NCI-H146 (cell line): Measurements from ENCODE around the gene TMEM219.

ENCODE experiments used
- DNase-seq: peaks from one replicate; lab custom pipeline; 2025; lab: John Stamatoyannopoulos, UW

The TMEM219 gene

DNA sequence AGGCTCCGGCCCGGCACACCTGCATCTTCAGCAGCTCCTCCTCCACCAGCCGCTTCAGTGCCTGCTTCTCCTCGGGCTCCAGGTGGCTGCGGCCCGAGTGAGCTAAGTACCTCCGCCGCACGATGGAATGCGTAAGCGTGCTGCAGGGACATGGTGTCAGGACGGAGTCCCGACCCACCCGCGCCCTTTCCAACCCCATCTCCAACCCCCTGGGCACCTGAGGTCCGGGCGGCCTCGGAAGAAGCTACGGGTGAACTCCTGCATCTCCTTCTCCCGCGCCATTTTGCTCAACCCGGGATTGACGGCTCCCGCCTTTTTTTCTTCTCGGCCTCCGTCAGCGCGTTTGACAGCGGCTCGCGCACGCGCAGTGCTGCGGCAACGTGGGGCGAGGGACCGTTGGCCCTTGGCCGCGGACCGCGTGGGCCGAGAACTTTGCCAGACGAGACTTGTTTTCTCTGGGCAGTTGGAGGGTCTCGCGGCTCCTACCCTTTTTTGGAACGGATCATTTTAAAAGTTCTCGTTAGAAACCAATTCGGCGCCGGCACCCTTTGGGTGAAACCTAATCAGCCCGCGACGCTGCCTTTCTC lies 33.5 kb downstream of the TMEM219 start, which contains the start of gene HIRIP3:
HIRIP3 (minus strand) TSS at position 294 of the 587 bp plus-strand sequence; CDS start at position 282, 12 bp downstream.
- peak; percentile 94 for DNase-seq

DNA sequence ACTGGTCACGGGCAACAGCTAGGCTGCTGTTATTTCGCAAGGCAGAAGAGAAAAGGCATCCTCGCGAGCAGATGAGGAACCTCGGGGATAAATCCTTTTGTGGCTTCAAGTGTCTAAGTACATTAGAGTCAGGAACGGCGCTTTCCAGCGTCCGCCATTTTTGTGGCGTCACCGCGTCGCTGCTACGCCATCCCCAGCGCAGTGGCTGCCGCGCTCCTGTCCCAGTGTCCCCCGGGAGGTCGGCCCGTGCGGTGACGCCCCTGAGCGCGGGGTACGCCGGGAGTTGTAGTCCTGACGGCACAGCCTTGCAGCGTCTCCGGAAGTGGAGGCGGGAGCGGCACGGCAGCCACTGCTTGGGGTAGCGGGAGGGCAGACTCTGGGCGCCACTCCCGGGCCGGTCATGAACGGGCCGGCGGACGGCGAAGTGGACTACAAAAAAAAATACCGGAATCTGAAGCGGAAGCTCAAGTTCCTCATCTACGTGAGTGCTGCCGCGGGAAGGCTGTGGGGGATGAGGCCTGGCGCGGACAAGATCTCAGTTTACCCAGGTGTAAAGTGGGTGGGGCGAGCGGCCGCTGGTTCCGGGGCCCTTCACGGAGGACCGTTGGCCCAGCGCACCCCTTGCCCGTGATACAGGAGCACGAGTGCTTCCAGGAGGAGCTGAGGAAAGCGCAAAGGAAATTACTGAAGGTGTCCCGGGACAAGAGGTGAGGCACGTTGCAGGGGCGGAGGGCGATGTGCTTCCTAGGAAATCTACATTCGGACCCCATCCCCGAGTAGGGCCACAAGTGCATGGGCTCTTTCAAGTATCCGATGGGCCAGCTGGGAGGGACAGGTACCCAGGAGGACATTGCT lies 34.3 kb downstream of the TMEM219 start, which contains the start of gene INO80E:
INO80E (plus strand) TSS at position 331 of the 855 bp plus-strand sequence; CDS start at position 401, 70 bp downstream.
- DNase-seq: peak; percentile 98

DNA sequence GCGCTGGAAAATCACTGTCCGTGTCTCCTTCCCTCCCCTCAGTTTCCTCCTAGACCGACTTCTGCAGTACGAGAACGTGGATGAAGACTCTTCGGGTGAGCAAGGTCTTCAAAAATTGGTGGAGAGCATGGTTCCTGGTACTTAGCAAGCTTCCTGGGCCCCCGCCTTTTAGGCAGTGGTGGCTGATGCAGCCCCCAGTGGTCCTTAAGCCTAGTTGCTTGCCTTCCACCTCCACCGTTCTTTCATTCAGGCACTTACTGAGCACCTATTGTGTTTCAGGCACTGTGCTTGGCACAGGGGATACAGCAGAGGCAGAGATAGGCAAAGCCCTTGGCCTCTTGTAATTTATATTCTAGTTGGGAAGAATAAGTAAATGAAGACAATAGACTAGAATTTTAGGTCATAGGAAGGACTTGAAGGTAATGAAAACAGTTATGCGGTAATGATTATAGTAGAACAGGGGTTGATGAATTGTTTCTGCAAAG lies 34.9 kb downstream of the TMEM219 start:
- no peak for DNase-seq

DNA sequence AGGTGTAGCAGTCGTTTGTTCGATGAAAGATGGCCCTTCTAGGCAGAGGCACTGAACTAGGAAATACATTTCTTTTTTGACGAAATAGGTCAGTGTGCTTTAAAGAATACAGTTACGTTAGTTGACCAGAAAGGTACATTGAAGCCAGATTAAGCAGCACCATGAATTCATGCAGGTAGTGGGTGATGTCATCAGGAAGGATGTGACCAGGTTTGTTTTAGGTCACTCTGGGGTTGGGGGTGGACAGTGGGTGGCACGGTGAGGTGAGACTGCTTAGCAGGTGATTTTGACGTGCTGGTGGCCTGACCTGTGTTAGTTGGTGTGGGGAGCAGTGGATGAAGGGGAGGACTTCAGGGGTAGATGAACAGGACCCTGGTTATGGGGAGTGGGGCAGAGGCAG lies 37.7 kb downstream of the TMEM219 start:
- no peak for DNase-seq

DNA sequence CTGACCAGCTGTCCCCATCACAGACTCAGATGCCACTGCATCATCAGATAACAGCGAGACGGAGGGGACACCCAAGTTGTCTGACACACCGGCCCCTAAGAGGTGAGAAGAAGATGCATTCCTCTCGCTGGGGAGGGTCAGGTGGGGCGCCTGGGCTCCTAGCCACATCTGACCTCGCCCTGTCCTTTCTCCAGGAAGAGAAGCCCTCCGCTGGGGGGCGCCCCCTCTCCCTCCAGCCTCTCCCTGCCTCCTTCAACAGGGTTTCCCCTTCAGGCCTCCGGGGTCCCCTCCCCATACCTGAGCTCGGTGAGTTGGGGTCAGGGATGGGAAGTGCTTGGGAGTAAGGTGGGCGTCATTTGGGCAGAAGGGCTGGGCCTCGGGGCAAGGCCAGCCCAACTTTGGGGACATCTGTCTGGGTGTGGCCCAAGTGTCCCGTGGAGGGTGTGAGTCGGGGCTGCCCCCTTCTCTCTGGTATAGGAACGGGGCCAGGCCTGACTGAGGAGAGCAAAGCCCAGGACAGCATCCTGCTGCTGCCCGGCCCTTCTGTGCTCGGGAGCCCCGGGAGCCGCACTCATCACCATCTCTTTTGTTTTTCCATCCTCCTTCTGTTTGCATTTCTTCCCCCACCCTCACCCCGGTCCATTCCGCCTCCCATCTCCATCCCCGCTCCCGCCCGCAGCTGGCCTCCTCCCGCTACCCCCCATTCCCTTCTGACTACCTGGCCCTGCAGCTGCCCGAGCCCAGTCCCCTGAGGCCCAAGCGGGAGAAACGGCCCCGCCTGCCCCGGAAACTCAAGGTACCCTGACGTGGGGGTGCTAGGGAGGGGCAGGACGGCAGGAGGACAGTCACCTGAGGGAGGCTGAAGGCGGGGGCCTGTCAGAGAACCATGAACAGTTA lies 39.1 kb downstream of the TMEM219 start:
- no peak for DNase-seq

DNA sequence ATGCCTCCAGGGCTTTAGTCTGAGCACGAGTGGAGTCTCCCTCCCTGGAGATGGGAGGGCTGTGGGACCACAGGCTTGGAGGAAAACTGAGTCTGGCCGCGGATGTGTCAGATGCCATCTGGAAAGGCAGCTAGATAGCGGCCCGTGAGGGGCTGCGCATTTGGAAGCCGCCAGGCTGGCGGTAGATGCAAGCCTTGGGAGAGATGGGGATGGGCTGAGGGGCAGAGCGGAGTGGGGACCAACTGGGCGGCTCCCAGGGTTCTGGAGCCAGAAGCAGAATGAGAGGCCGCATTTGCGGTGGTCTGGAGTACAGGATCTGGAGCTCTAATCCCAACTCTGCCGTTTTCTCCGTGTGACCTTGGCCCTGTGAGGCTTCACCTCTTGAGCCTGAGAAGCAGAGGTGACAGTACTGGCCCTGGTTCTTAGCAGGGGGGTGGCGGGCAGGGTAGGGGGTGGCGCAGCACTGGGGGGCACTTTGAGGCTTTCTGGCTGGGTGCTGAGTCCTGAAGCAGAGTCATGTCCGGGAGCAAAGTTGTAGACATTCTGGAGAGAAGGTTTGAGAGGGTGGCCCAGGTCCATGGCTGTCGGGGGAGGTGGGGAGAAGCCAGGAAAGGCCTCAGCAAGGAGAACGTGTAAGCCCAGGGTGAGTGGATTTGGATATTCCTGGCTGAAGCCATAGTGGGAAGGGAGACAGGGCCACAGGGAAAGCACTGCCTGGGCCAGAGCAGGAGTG lies 40.9 kb downstream of the TMEM219 start:
- no peak for DNase-seq

DNA sequence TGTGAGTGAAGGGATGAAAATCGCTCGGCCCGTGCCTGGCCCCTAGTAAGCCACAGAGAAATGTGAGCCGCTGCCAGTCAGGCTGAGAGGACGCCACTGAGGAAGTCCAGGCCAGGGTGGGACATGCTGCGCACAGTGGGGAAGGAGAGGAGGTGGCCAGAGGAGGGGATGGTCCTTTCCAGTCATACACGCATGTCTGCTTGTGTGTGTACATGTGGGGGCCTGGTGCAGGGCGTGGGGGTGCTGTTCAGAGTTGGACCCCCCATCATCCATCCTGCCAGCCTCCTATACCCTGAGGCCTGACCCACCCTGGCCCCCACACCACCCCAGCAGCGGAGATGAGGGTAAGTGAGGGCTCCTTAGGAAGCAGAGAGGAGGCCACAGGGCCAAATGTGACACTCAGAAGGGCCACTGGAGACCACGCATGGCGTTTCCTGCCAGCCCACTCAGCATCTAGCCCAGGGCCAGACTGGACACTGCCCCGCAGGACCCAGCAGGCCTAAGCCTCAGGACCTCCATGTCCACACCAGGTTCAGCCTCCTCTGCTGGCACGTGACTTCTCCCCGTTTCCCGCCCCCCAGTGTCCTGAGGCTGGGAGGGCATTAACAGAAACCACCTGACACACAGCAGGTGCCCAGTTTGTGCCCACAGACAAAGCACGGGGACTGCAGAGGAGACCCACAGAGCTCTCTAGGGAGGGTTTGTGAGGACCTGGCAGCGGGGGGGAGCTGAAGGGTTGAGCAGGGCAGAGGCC lies 42.0 kb downstream of the TMEM219 start:
- DNase-seq: no peak

DNA sequence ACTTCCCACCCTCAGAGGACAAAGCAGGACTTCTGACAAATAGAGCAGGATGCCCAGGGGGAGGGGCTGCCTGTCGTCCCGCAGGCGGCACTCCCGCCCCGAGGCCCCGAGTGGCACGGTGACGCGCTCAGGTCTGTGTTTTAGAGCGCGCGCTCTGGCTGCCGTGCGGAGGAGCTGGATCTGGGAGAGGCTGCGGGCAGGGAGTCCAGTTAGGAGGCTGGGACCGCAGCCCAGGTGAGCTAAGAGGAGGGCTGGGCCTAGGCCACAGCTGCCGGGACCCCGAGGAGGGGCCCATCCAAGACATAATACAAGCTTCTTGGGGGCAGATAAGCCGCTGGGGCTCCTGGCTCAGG lies 42.5 kb downstream of the TMEM219 start:
- DNase-seq: no peak

DNA sequence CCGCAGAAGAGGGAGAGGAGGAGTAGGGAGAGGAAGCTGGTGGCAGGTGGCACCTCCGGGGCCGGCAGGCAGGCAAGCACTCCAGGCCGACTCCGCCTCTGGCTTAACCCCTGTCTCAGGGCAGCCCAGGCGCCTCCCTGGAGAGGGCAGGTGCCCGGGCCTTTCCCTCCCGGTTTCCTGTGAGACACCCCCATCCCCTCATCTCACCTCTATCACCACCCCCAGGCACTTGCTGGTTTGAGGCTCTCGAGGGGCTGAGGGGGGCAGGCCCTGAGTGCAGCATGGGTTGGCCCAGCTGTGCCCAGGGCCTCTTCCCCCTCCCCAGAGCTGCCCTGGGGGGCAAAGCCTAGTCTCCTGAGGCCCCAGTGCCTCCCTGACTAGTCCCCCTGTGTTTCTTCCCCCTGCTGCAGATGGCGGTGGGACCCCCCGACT lies 42.9 kb downstream of the TMEM219 start:
- no peak for DNase-seq

DNA sequence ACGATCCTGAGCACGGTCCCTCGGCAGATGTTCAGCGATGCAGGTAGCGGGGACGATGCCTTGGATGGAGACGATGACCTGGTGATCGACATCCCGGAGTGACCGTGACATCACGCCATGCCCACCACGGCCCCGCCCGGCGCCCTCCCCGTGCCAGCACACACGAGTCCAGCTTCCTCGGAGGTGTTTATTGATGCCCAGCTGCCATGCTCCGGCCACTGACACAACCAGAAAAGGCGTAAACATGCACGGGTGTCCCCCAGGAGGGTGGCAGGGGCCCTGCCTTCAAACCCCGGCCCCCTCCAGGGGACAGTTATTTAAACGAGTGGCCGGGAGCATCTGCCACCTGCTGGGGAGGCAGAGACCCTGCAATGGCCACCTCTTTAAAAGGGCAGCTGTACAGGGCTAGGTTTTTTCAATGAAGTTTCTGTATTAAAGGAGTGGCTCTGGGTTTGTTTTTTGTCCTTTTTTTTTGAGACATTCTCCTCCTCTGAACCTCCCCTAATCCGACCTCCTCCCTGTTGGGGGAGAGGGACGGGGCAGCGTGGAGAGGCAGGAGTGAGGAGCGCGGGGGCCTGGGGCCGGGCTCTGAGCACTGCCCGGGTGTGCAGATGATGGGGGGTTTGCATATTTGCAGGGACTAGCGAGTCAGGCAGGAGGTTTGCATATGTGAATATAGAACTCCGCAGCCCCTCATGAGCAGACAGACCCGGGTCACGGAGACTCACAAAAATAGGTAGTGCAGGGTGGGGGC lies 43.6 kb downstream of the TMEM219 start:
- peak; percentile 20 for DNase-seq

DNA sequence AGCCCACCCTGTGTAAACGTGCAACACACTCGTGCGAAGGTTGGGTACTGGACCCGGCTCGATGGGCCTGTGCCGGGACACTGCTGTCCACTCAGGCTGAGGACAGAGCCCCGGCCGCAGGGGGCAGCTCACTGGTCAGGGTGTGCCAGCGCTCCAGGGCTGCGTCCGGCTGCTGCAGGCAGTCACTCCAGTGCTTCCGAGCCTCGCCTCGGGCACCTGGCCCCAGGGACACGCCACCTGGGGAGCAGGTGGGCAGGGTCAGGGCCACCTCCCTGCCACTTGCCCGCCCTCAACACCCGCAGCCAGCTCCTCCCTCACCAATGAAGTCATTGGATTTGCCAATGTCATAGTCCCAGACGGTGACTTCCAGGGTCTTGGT lies 44.2 kb downstream of the TMEM219 start:
- DNase-seq: no peak

DNA sequence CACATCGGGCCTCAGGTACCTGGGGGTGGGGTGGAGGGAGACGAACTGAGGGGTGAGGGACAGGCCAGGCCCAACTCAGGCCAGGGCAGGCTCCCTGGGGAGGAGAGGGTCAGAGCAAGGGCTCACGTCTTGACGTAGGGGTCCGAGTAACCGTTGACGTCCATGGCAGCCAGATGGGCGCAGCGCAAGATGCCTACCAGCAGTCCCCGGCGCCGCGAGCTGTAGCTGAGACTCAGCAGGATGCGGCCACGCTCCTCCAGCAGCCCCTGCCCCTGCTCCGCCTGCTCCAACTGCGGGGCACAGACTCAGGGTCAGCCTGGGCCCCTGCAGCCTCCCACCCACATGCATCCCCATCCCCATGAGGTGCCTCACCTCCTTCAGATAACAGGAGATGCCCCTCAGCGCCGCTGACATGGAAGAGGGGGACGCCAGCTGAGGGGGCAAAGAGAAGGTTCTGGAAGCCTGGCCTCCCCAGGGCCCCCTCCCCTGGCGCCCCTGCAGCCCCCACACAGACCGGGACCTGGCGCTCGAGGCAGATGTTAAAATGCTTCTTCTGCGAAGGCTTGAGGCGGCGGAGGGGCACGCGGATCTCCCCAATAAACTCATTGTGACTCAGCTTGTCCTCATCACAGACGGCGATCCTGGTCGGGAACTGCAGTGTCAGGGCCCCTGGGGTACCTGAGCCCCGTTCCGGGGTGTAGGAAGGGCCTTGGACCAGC lies 44.9 kb downstream of the TMEM219 start:
- no peak for DNase-seq

DNA sequence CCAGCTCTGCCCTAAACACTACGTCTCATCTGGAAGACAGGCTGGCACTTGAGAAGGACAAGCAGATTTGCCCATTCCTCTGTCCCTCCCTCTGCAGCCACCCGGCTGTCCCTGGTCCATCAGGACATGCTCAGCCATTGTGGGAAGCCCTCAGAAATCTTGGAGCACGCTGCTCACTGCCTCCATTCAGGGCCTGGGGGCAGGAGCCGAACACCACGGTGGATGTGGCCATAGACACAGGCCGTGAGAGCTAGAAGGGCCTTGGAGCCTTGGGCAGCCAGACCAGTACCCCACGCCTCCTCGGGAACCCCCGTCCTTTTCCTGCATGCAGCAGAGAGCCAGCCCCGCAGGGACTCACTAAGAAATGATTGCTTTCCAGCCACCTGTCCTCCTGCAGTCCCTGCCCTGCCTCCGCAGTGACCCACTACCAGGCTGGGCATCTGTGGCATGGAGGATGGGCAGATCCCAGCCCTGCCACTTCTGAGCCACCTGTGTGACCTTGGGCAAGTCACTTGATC lies 45.6 kb downstream of the TMEM219 start:
- no peak for DNase-seq

DNA sequence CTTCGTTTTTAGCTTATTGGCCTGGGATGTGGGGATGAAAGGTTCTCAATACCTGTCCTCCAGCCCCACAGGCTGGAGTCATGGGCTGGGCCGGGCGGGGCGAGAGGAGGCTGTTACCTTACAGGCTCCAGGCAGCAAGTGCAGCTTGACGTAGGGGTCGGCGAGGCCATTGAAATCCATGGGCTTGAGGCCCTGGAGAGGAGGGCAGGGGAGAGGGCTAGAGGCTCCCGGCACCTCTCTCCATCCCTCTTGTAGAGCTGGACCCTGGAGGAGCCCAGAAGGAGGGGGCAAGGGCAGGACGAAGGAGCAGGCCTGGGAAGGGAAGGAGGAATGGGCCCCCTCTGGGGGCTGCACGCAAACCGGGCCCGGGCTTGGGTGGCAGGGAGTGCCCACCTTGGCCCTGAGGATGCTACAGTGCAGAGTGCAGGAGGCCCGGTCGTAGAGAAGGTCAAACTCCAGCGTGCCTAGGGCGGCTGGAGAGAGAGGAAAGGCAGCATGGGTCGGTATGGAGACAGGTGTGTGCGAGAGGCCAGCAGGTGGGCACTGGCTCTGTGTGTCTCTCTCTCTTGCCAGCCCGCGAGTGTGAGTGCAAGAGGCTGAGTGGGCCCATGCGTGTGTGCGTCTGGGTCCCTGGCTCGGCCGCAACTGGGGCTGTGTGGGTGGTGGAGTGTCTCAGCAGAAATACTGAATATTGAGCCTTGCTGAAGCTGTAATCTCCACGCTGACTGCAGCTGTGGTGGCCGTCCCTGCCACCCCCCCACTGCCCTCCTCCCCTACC lies 47.4 kb downstream of the TMEM219 start:
- DNase-seq: no peak

DNA sequence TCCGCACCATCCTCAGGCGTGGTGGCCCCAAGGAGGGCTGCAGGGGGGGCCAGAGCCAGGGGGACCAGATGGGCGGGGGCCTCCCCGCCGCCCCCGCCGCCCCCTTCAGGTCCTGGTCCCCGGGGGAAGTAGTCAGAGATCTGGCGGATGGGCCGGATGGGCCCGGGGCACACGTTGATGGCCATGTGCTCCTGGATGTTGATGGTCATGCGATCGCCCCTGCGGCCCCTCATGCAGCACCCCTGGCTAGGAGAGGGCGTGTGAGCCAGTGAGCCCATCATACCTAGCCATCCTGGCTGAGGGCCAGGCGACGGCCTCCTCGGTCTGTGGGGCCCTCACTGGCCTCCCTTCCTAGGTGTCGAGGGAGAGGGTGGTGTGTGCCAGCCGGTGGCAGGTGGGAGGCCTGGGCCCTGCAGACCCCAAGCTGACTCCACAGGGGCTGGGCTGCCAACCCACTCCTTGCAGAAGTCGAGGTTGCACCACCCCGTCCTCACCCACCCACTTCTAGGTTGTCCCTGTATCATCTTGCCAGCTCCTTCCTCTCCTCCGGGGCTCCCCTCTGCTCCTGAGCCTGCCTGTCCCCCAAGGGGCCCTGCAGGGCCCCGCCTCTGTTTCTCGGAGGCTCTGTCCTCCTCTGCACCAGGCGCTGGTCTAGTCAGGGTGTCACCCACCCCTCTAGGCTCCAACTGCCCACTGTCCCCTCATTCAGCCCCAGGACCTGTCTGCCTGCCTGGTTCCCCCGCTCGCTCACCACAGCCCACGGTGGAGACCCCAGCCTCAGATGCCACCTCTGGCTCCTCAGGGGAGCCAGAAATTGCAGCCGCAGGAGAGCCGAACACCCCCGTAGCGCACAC lies 48.3 kb downstream of the TMEM219 start:
- DNase-seq: no peak

DNA sequence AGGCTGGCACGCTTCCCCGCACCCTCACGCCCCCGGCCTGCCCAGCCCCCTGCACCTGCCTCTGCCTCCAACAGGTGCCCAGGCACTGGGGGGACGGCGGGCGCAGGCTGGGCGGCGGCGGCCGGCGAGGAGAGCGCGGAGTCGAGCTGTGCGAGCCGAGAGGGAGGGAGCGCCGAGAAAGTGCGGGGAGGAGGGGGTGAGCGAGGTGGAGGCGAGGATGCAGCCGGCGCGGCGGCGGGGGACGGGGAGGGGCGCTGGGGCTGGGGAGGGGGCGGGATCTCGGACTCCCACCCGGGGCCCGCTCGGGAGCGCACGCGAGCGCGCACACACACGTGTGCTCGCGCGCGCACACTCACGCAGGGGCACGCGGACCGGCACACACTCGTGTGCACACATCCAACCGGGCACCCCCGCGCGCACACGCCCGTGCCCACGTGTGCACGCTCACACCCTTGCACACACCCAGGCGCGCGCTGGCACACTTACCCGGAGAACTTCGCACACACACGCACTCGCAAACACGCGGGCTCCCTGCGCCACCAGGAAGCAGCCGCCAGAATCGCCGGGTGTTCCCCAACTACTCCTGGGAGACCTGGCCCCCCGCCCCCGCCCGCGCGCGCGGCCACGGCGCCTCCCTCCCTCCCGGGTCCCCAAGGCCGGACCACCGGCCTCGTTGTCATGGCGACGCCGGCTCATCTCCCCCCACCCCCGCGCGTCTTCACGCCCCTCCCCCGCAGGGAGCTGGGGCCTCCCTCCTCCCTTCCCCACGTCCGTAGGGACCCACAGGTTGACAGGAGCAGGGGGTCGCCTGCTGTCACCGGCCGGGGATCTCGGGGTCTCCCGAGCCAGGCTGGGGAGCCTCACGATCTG lies 49.2 kb downstream of the TMEM219 start, which contains the start of gene DOC2A:
DOC2A (minus strand) TSS at position 184 of the 870 bp plus-strand sequence. CDS start 805 bp downstream, outside the sequence.
- DNase-seq: peak; percentile 78
